ENCODE results near the gene CFAP46. TPM values are rescaled to one million over a fixed set of nuclear protein-coding genes. Genes with fewer than 3 reads are reported as not detected.

Gene CFAP46
- total RNA-seq, 3 donors from 2014 or later (not counting 1 experiment from before 2014, with no cell fraction given) = 0.35 TPM; not detected in 2

DNA sequence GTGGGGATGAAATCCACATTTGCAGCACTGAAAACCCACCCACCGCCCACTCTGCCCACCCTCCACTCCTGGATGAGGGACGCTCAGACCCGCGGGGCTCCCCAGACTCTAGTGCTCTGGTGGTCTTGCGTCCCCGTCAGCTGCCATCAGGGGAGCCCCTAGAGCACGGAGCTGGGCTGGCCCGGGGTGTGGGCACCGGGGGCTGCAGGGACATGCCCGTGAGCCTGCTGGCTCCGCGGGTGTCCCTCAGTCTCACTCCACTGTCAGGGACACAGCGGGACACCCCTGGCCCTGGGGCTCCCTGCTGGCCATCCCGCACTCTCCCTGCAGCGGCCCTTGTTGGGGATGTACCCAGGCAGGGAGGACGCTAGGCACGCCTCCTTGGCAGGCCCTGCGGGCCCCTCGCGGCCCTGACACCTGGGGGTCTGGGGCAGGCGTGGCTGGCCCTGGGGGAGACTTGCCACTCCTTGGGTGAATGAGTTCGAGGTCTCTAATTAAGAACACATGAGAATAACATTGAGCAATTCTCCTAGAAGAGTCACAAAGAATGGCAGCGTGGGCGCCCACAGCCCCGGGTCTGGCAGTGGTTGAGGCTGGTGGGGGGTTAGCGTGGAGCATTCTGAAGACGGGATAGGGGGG lies 64.2 kb downstream of the CFAP46 start:
- ATAC-seq (no peak), DNase-seq (peak in 1 of 2 donors; percentile 13)
- Histone ChIP-seq H3K9me3 (ENCODE audit: control insufficient read depth, insufficient read depth, low read length) (no peaks in the 10 kb centered on the region), H3K27ac (ENCODE audit: low read length) (no peak overlapping the region), H3K4me1 (ENCODE audit: control insufficient read depth, insufficient read depth, low read length) (peaks cover 2% of the 10 kb centered on the region), H3K4me3 (ENCODE audit: low read length) (no peak overlapping the region), H3K27me3 (ENCODE audit: control insufficient read depth, insufficient read depth, low read length) (no peaks in the 10 kb centered on the region), H3K36me3 (ENCODE audit: control insufficient read depth, insufficient read depth, low read length) (no peaks in the 10 kb centered on the region)
- Mint-ChIP-seq H3K4me1 (peaks cover 0 to 15% of the 10 kb centered on the region in 2 donors), H3K27me3 (ENCODE audit: low read depth in 2 of 2) (peaks cover 14 to 25% of the 10 kb centered on the region in 2 donors), H3K9me3 (peaks cover 0 to 2% of the 10 kb centered on the region in 2 donors), H3K36me3 (no peaks in the 10 kb centered on the region), H3K4me3 (no peak overlapping the region), H3K27ac (no peak overlapping the region)
- intact Hi-C loops (cut with micrococcal nuclease) = no loop called here
- TF ChIP-seq, protein P1, sequence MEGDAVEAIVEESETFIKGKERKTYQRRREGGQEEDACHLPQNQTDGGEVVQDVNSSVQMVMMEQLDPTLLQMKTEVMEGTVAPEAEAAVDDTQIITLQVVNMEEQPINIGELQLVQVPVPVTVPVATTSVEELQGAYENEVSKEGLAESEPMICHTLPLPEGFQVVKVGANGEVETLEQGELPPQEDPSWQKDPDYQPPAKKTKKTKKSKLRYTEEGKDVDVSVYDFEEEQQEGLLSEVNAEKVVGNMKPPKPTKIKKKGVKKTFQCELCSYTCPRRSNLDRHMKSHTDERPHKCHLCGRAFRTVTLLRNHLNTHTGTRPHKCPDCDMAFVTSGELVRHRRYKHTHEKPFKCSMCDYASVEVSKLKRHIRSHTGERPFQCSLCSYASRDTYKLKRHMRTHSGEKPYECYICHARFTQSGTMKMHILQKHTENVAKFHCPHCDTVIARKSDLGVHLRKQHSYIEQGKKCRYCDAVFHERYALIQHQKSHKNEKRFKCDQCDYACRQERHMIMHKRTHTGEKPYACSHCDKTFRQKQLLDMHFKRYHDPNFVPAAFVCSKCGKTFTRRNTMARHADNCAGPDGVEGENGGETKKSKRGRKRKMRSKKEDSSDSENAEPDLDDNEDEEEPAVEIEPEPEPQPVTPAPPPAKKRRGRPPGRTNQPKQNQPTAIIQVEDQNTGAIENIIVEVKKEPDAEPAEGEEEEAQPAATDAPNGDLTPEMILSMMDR (IDR thresholded peaks at IDR 0.05) = no peak
- 86% methylated on average over 27 of the region's 27 CpGs for WGBS (ENCODE audit: insufficient coverage)

DNA sequence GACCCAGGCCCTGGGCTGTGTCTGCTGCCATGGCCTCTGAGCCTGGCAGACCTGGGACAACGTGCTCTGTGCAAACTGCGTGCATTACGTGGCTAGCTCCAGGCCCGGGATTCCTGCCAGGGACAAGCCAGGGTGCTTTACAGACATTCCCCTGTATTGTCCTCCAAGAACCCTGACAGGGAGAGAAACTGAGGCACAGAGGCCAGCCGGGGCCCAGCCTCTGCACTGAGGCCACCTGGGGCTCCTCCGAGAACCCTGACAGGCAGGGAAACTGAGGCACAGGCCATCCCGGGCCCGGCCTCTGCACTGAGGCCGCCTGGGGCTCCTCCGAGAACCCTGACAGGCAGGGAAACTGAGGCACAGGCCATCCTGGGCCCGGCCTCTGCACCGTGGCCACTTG lies 64.9 kb downstream of the CFAP46 start:
- ATAC-seq (no peak), DNase-seq (peak in 1 of 2 donors; percentile 12)
- Histone ChIP-seq H3K4me1 (ENCODE audit: control insufficient read depth, insufficient read depth, low read length) (peaks cover 2% of the 10 kb centered on the region), H3K4me3 (ENCODE audit: low read length) (no peak overlapping the region), H3K27ac (ENCODE audit: low read length) (no peak overlapping the region), H3K36me3 (ENCODE audit: control insufficient read depth, insufficient read depth, low read length) (no peaks in the 10 kb centered on the region), H3K27me3 (ENCODE audit: control insufficient read depth, insufficient read depth, low read length) (no peaks in the 10 kb centered on the region), H3K9me3 (ENCODE audit: control insufficient read depth, insufficient read depth, low read length) (no peaks in the 10 kb centered on the region)
- WGBS (ENCODE audit: insufficient coverage) = 89% methylated on average over 12 of the region's 12 CpGs
- H3K27ac Mint-ChIP-seq = no peak overlapping the region
- H3K9me3 Mint-ChIP-seq = peaks cover 0 to 2% of the 10 kb centered on the region in 2 donors
- peaks cover 0 to 14% of the 10 kb centered on the region in 2 donors for H3K4me1 Mint-ChIP-seq
- H3K27me3 Mint-ChIP-seq (ENCODE audit: low read depth in 2 of 2) = peaks cover 14 to 28% of the 10 kb centered on the region in 2 donors
- TF ChIP-seq, protein P1 (IDR thresholded peaks at IDR 0.05) = no peak
- no peaks in the 10 kb centered on the region for H3K36me3 Mint-ChIP-seq
- intact Hi-C loops (cut with micrococcal nuclease) = no loop called here
- no peak overlapping the region for H3K4me3 Mint-ChIP-seq

DNA sequence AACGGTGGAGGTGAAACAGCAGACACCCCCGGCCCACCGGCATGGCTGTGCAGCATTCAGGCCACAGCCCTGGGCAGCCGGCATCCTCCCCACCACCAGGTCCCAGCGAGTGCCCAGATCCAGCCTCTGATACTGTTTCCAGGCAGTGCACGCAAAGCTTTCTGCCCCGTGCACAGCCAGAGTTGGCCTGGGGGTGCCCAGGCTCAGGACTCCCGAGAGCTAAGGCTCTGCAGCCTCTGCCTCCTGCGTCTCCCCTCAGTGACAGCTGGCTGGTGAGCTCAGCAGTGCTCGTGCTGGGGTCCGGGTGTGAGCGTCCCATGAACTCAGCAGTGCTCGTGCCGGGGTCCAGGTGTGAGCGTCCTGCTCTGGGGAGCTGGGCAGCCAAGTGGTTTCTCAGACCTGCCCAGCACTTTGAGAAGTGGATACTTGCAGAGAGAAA lies 65.4 kb downstream of the CFAP46 start:
- no peaks in the 10 kb centered on the region for H3K36me3 Mint-ChIP-seq
- no peaks in the 10 kb centered on the region for H3K27me3 ChIP-seq (ENCODE audit: control insufficient read depth, insufficient read depth, low read length)
- H3K4me3 ChIP-seq (ENCODE audit: low read length) = no peak overlapping the region
- H3K36me3 ChIP-seq (ENCODE audit: control insufficient read depth, insufficient read depth, low read length) = no peaks in the 10 kb centered on the region
- TF ChIP-seq, protein P1 (IDR thresholded peaks at IDR 0.05) = no peak
- WGBS (ENCODE audit: insufficient coverage) = 88% methylated on average over 15 of the region's 15 CpGs
- no peak overlapping the region for H3K4me3 Mint-ChIP-seq
- peaks cover 0 to 9% of the 10 kb centered on the region in 2 donors for H3K4me1 Mint-ChIP-seq
- no peak overlapping the region for H3K27ac Mint-ChIP-seq
- no peaks in the 10 kb centered on the region for H3K9me3 Mint-ChIP-seq
- DNase-seq (no peak), ATAC-seq (peak in 1 of 3 donors; percentile 5)
- no peaks in the 10 kb centered on the region for H3K9me3 ChIP-seq (ENCODE audit: control insufficient read depth, insufficient read depth, low read length)
- H3K27ac ChIP-seq (ENCODE audit: low read length) = no peak overlapping the region
- H3K4me1 ChIP-seq (ENCODE audit: control insufficient read depth, insufficient read depth, low read length) = peaks cover 2% of the 10 kb centered on the region
- H3K27me3 Mint-ChIP-seq (ENCODE audit: low read depth in 2 of 2) = peaks cover 14 to 28% of the 10 kb centered on the region in 2 donors
- intact Hi-C loops (cut with micrococcal nuclease) = no loop called here

All from natural killer cell (primary cell).